GM13977 (cell line): ENCODE data around the gene CP.

Source experiments
- DNase-seq: peaks from one replicate; pipeline ENCODE4 v3.0.0; 2012; ENCODE audit warnings: low spot score
- in situ Hi-C: fragments of 300-500 bp; cut with MboI; formaldehyde crosslinking; loops from one replicate; pipeline ENCODE4 v1.12.0; 2022; ENCODE audit warnings: low sequenced_read_pairs, low pct_unique_long_range_greater_than_20kb, mixed read lengths, inconsistent platforms; ENCODE audit not compliant: unreplicated experiment
- TF ChIP-seq, protein P1 (sequence below): IDR thresholded peaks from 2 replicates; pipeline ENCODE4 v1.5.1; 2012; ENCODE audit warnings: mild to moderate bottlenecking, control low read depth; ENCODE audit not compliant: insufficient read depth; ENCODE audit errors: extremely low read depth, missing control alignments

The CP gene

DNA sequence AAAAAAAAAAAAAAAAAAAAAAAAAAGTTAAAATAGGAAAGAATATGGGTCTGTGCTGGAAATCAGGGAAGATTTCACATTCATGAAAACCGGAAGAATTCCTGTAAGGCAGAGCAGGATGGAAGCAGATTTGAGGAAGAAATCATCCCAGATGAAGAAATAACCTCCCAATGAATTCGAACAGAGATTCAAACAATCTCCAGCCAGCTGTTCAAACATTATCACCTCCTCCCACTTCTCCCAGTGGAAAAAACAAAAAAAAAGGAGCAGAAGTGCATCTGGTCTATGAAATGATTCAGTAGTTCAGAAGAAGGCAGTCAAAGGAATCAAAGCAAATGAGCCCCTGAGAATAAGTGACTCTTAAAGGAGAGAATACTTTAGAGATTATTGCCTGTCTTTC lies 33.1 kb downstream of the CP start:
- in situ Hi-C loops: no loop called here
- no peak for DNase-seq

GRCh38 chr3:149186721-149187120 lies 34.9 kb downstream of the CP start:
- DNase-seq: no peak
- TF ChIP-seq, protein P1, sequence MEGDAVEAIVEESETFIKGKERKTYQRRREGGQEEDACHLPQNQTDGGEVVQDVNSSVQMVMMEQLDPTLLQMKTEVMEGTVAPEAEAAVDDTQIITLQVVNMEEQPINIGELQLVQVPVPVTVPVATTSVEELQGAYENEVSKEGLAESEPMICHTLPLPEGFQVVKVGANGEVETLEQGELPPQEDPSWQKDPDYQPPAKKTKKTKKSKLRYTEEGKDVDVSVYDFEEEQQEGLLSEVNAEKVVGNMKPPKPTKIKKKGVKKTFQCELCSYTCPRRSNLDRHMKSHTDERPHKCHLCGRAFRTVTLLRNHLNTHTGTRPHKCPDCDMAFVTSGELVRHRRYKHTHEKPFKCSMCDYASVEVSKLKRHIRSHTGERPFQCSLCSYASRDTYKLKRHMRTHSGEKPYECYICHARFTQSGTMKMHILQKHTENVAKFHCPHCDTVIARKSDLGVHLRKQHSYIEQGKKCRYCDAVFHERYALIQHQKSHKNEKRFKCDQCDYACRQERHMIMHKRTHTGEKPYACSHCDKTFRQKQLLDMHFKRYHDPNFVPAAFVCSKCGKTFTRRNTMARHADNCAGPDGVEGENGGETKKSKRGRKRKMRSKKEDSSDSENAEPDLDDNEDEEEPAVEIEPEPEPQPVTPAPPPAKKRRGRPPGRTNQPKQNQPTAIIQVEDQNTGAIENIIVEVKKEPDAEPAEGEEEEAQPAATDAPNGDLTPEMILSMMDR: no peak
- in situ Hi-C loops: no loop called here

More for the DNA sequence above, 33.1 kb downstream of the CP start:
- TF ChIP-seq, protein P1: no peak

DNA sequence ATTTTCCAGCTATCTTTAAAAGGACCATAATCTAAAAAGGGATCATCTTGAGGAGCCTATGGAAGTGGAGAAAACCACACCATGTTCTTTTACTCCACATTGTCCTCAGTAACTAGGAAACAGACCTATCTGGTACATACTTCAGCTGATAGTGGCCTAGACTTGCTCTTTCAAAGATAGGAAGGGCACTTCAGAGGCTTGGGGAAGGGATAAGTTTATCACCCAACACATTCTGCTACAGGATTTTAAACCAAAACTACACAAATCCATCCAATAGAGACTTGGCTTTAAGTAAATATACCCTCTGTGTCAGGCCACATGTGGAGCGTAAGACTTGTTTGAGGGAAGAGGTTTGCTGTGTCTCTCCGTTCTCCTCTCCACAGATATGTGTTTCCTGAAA lies 35.4 kb downstream of the CP start:
- in situ Hi-C loops: no loop called here
- TF ChIP-seq, protein P1: no peak
- no peak for DNase-seq

DNA sequence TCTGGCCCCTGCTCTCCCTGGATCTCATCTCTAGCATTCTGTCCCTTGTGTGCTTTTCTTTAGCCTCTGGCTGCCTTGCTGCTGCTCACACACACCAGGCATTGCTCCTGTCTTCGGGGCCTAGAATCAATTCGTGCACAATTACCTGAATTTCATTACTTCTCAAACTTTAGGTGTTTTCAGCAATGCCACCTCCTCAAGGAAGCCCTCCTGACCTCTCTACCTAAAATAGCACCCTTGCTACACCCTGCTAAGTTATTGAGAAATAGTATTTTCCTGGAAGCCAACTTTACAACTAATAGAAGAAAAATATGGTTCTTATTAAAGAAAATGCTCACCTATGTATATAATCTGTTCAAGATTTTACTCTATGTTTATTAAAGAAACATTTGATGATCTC lies 40.4 kb downstream of the CP start:
- TF ChIP-seq, protein P1: no peak
- in situ Hi-C loops: no loop called here
- no peak for DNase-seq

- DNase-seq: no peak
- TF ChIP-seq, protein P1: no peak
Measured at GRCh38 chr3:149180057-149180573, 41.5 kb downstream of the CP start.

DNA sequence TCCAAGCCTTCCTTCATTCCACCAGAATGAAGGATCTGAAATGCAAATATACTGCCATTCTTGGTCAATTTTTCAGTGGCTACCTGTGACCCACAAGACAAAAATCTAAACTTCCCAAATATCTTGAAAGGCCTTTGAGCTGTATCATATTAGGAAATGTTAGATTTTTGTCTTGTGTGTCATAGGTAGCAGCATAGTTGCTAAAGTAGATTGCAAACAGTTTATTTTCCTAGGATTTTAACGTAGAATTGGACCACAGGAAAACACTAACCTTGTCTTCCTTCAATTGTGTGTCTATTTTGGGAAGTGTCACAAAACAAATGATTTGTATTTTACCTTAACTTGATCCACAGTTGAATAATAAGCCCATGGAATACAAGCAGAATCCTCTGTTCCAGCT lies 42.4 kb downstream of the CP start:
- in situ Hi-C loops: no loop called here
- no peak for DNase-seq
- TF ChIP-seq, protein P1: no peak

More at GRCh38 chr3:149180057-149180573, 41.5 kb downstream of the CP start:
- in situ Hi-C loops: no loop called here

DNA sequence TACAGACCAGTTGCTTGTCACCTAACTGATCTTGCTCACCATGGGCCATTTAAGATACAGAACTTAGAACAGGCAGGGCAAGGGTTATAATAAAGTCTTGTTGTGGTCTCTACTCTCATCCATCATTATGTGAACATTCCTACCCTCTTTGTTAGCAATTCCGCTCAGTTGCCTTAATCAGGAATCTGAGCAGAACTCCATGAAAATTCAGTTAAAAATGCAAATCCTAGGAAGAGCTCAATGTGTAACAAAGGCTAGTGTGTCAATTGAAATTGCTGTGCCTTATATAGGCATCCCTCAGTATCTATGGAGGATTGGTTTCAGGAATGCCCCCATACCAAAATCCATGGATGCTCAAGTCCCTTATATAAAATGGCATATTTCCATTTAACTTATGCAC lies 44.5 kb downstream of the CP start:
- in situ Hi-C loops: no loop called here
- TF ChIP-seq, protein P1: no peak

More for the DNA sequence above, 44.5 kb downstream of the CP start:
- DNase-seq: no peak
